Tibial artery (tissue), 4 donors: ENCODE measurements around the gene C17orf107.

Source experiments
- DNase-seq, 2 donors: peaks; one replicate each; pipeline ENCODE4 v3.0.0-alpha.2; 2019
- H3K27ac ChIP-seq, 2 donors: fragments of 200-600 bp; sonication (generic) in 1 of 2; 1 replicate in 1 of 2; 2 replicates in 1 of 2; pipeline ENCODE4 v1.5.1; 2018 to 2019; ENCODE audit warnings: mild to moderate bottlenecking in 1 of 2
- H3K27me3 ChIP-seq, 2 donors: fragments of 200-600 bp; sonication (generic) in 1 of 2; one replicate each; pipeline versions ENCODE4 v1.5.1 to v1.6.0; 2016 to 2019
- H3K36me3 ChIP-seq, 3 donors: fragments of 200-600 bp; sonication (generic) in 2 of 3; one replicate each; pipeline ENCODE4 v1.5.1; 2016 to 2019; ENCODE audit warnings: mild to moderate bottlenecking in 2 of 3
- H3K4me1 ChIP-seq, 4 donors: fragments of 200-600 bp; sonication (generic) in 2 of 4; 1 replicate in 3 of 4; 2 replicates in 1 of 4; pipeline ENCODE4 v1.5.1; 2016 to 2019
- H3K4me3 ChIP-seq, 2 donors: fragments of 200-600 bp; sonication (generic) in 1 of 2; 1 replicate in 1 of 2; 2 replicates in 1 of 2; pipeline ENCODE4 v1.5.1; 2018 to 2019; ENCODE audit warnings: mild to moderate bottlenecking in 2 of 2
- H3K9me3 ChIP-seq, 3 donors: fragments of 200-600 bp; sonication (generic) in 1 of 3; one replicate each; pipeline ENCODE4 v1.5.1; 2016 to 2019
- intact Hi-C: fragments of 100-400 bp; cut with DNase I; formaldehyde crosslinking; loops from one replicate; pipeline ENCODE4 v1.15.0; 2023; ENCODE audit warnings: low total_unique reads
- TF ChIP-seq, protein P1 (sequence below), 2 experiments: fragments of 200-600 bp in 1 of 2; fragments of 450-650 bp in 1 of 2; IDR thresholded peaks; one replicate each; pipeline ENCODE4 v1.5.1; 2017 to 2019; ENCODE audit warnings: antibody characterized with exemption in 2 of 2, mild to moderate bottlenecking in 1 of 2, moderate library complexity in 1 of 2

The C17orf107 gene

DNA sequence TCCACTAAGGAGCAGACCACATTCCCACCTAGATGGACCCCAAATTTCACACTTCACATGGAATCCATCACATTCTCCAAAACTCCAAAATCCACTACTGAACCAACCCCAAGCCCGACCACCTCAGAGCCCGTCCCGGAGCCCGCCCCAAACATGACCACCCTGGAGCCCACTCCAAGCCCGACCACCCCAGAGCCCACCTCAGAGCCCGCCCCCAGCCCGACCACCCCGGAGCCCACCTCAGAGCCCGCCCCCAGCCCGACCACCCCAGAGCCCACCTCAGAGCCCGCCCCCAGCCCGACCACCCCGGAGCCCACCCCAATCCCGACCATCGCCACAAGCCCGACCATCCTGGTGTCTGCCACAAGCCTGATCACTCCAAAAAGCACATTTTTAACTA lies 34.3 kb downstream of the C17orf107 start:
- Histone ChIP-seq H3K4me3 (no peak overlapping the region), H3K4me1 (peaks cover 0 to 22% (median 7%) of the 10 kb centered on the region in 4 donors), H3K27ac (no peak overlapping the region), H3K27me3 (no peaks in the 10 kb centered on the region), H3K9me3 (no peaks in the 10 kb centered on the region), H3K36me3 (peaks cover 14 to 35% (median 14%) of the 10 kb centered on the region in 3 donors)
- TF ChIP-seq, protein P1, sequence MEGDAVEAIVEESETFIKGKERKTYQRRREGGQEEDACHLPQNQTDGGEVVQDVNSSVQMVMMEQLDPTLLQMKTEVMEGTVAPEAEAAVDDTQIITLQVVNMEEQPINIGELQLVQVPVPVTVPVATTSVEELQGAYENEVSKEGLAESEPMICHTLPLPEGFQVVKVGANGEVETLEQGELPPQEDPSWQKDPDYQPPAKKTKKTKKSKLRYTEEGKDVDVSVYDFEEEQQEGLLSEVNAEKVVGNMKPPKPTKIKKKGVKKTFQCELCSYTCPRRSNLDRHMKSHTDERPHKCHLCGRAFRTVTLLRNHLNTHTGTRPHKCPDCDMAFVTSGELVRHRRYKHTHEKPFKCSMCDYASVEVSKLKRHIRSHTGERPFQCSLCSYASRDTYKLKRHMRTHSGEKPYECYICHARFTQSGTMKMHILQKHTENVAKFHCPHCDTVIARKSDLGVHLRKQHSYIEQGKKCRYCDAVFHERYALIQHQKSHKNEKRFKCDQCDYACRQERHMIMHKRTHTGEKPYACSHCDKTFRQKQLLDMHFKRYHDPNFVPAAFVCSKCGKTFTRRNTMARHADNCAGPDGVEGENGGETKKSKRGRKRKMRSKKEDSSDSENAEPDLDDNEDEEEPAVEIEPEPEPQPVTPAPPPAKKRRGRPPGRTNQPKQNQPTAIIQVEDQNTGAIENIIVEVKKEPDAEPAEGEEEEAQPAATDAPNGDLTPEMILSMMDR (IDR thresholded peaks at IDR 0.05) = no peak
- no peak for DNase-seq
- intact Hi-C loops = no loop called here

DNA sequence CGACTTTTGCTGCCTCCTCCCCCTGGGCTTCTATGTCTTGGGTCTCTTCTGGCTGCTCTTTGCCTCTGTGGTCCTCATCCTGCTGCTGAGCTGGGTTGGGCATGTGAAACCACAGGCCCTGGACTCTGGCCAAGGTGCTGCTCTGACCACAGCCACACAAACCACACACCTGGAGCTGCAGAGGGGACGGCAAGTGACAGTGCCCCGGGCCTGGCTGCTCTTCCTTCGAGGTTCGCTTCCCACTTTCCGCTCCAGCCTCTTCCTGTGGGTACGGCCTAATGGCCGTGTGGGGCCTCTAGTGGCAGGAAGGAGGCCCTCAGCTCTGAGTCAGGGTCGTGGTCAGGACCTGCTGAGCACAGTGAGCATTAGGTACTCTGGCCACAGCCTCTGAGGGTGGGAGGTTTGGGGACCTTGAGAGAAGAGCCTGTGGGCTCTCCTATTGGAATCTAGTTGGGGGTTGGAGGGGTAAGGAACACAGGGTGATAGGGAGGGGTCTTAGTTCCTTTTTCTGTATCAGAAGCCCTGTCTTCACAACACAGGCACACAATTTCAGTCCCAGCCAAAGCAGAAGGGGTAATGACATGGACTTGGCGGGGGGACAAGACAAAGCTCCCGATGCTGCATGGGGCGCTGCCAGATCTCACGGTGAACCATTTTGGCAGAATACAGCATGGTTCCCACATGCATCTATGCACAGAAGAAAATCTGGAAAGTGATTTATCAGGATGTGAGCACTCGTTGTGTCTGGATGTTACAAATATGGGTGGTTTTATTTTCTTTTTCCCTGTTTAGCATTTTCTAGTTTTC lies 35.0 kb downstream of the C17orf107 start:
- Histone ChIP-seq H3K27me3 (no peaks in the 10 kb centered on the region), H3K27ac (no peak overlapping the region), H3K4me3 (no peak overlapping the region), H3K4me1 (peaks cover 4 to 29% (median 14%) of the 10 kb centered on the region in 4 donors), H3K36me3 (peaks cover 14 to 35% (median 14%) of the 10 kb centered on the region in 3 donors), H3K9me3 (no peaks in the 10 kb centered on the region)
- intact Hi-C loops = no loop called here
- no peak for DNase-seq
- TF ChIP-seq, protein P1 (IDR thresholded peaks at IDR 0.05) = no peak

DNA sequence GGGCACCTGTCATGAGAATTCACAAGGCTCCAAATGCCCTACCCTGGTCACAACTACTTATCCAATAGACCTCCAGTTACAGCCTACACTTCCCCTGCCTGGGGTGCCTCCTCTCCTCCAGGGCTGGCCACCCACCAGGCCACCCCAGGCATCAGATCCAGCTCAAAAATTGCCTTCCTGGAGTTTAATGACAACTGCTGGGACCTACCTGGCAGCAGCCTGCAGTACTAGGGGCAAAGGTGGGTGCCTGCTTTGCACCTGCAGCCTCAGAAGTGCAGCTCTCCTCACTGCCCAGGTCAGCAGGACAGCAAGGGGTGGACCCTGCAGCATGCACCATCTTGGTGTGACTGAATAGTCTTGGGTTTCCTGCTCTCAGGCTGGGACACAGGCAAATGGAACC lies 36.3 kb downstream of the C17orf107 start:
- H3K4me1 ChIP-seq = peaks cover 4 to 31% (median 15%) of the 10 kb centered on the region in 4 donors
- H3K27ac ChIP-seq = no peak overlapping the region
- TF ChIP-seq, protein P1 (IDR thresholded peaks at IDR 0.05) = no peak
- no peak overlapping the region for H3K4me3 ChIP-seq
- intact Hi-C loops = loop anchor here (5.0 kb wide), 1 partner anchor 47 kb away; no protein-coding TSS in a partner anchor
- no peak for DNase-seq
- H3K9me3 ChIP-seq = no peaks in the 10 kb centered on the region
- H3K36me3 ChIP-seq = peaks cover 14 to 31% (median 14%) of the 10 kb centered on the region in 3 donors
- H3K27me3 ChIP-seq = no peaks in the 10 kb centered on the region

DNA sequence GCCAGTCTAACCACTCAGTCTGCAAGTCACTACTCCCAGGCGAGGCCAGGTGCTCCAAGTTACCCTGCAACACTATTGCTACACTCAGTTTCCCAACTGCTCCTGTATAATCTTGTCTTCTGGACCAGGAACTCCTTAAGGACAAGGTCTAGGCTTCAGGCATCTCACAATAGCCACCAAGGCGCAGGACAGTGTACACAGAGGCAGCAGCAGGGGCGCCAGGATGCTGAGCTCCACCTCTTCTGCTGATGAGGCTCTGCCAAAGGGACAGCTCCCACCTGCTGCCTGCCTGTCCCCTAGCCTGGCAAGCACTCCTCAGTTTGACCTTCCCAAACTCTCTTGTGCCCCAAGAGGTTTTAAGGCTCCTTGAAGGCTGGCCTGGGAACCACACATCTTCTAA lies 37.1 kb downstream of the C17orf107 start:
- H3K27me3 ChIP-seq = no peaks in the 10 kb centered on the region
- DNase-seq = no peak
- H3K4me3 ChIP-seq = no peak overlapping the region
- no peaks in the 10 kb centered on the region for H3K9me3 ChIP-seq
- TF ChIP-seq, protein P1 (IDR thresholded peaks at IDR 0.05) = no peak
- no peak overlapping the region for H3K27ac ChIP-seq
- intact Hi-C loops = loop anchor here (5.0 kb wide), 1 partner anchor 46 kb away; no protein-coding TSS in a partner anchor
- H3K36me3 ChIP-seq = peaks cover 14 to 31% (median 14%) of the 10 kb centered on the region in 3 donors
- peaks cover 4 to 39% (median 23%) of the 10 kb centered on the region in 4 donors for H3K4me1 ChIP-seq

DNA sequence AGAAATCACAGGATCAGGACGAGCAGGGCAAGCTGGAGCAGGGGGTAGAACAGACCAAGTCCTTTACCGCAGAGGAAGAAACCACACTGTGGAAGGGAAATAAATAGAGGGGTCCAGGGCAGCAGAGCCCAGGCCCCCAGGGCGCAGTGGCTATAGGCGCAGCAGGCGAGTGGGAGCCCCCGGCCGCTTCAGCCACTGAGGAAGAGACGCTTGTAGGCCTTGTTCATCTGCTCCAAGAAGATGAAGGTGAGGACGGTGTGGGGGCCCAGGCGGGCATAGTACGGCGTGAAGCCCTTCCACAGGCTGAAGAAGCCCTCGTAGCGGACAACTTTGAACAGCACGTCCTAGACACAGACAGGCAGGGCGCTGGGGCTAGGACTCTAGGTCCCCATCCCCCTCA lies 38.2 kb downstream of the C17orf107 start:
- H3K9me3 ChIP-seq = no peaks in the 10 kb centered on the region
- TF ChIP-seq, protein P1 (IDR thresholded peaks at IDR 0.05) = no peak
- H3K27me3 ChIP-seq = no peaks in the 10 kb centered on the region
- no peak for DNase-seq
- H3K4me3 ChIP-seq = no peak overlapping the region
- H3K27ac ChIP-seq = no peak overlapping the region
- H3K4me1 ChIP-seq = peaks cover 4 to 45% (median 28%) of the 10 kb centered on the region in 4 donors
- intact Hi-C loops = loop anchor here (5.0 kb wide), 1 partner anchor 45 kb away; no protein-coding TSS in a partner anchor
- H3K36me3 ChIP-seq = peaks cover 20 to 39% (median 20%) of the 10 kb centered on the region in 3 donors
